Measurements from ENCODE around the gene ERBB3. TPM values are rescaled to one million over a fixed set of nuclear protein-coding genes. Genes with fewer than 3 reads are reported as not detected.

ERBB3 gene
- total RNA-seq, 1 experiment from 2014 or later, result 64.3 TPM

- TF ChIP-seq ZNF232 (CRISPR knock-in tag; IDR thresholded peaks at IDR 0.05), result no peak
- no peak for TF ChIP-seq EMX1 (CRISPR knock-in tag; IDR thresholded peaks at IDR 0.05)
Measured at GRCh38 chr12:56087220-56087619, 7.3 kb downstream of the ERBB3 start (continued).

- Mint-ChIP-seq H3K27me3 (ENCODE audit: low read depth) (no peaks in the 10 kb centered on the region), H3K36me3 (peaks cover 83% of the 10 kb centered on the region), H3K4me1 (no peaks in the 10 kb centered on the region), H3K9me3 (no peaks in the 10 kb centered on the region), H3K27ac (no peak overlapping the region), H3K4me3 (no peak overlapping the region)
- DNase-seq (ENCODE audit: low spot score), result no peak
- TF ChIP-seq ZNF138 (CRISPR knock-in tag; conservative IDR thresholded peaks at IDR 0.05) (no peak), ZNF317 (CRISPR knock-in tag; IDR thresholded peaks at IDR 0.05; ENCODE audit: borderline replicate concordance, low read depth) (no peak), FOXK1 (CRISPR knock-in tag; IDR thresholded peaks at IDR 0.05) (no peak), NR2C2 (CRISPR knock-in tag; IDR thresholded peaks at IDR 0.05) (no peak), ATF3 (CRISPR knock-in tag; conservative IDR thresholded peaks at IDR 0.05) (no peak), ZBTB21 (CRISPR knock-in tag; IDR thresholded peaks at IDR 0.05; ENCODE audit: borderline replicate concordance) (no peak), IRF2 (CRISPR knock-in tag; IDR thresholded peaks at IDR 0.05; ENCODE audit: borderline replicate concordance, low read depth) (no peak), E2F4 (CRISPR knock-in tag; IDR thresholded peaks at IDR 0.05; ENCODE audit: borderline replicate concordance, low read depth) (no peak), SOX15 (CRISPR knock-in tag; IDR thresholded peaks at IDR 0.05) (no peak), EMX1 (CRISPR knock-in tag; IDR thresholded peaks at IDR 0.05) (no peak), ZNF263 (CRISPR knock-in tag; IDR thresholded peaks at IDR 0.05; ENCODE audit: low read depth) (no peak)
- POLR2A ChIA-PET, result no interaction called here
- no peak for ATAC-seq
- CTCF ChIA-PET, result no interaction called here
Measured at GRCh38 chr12:56097738-56098137, 17.8 kb downstream of the ERBB3 start.

GRCh38 chr12:56098592-56098991 is 18.6 kb downstream of the ERBB3 start:
- DNase-seq (ENCODE audit: low spot score), result no peak
- no peak for TF ChIP-seq ZNF425 (CRISPR knock-in tag; conservative IDR thresholded peaks at IDR 0.05)
- TF ChIP-seq ZNF121 (CRISPR knock-in tag; IDR thresholded peaks at IDR 0.05), result no peak
- no peak for TF ChIP-seq FOXK1 (CRISPR knock-in tag; IDR thresholded peaks at IDR 0.05)
- no peak for TF ChIP-seq E2F5 (CRISPR knock-in tag; IDR thresholded peaks at IDR 0.05)
- no peak for TF ChIP-seq MYBL2 (CRISPR knock-in tag; IDR thresholded peaks at IDR 0.05)
- no peak for TF ChIP-seq PRRX2 (CRISPR knock-in tag; IDR thresholded peaks at IDR 0.05)
- no peak for TF ChIP-seq KAT7 (CRISPR knock-in tag; IDR thresholded peaks at IDR 0.05; ENCODE audit: borderline replicate concordance)
- no peak for TF ChIP-seq SMAD4 (CRISPR knock-in tag; IDR thresholded peaks at IDR 0.05)
- H3K27me3 Mint-ChIP-seq (ENCODE audit: low read depth), result no peaks in the 10 kb centered on the region
- ChIA-PET POLR2A (interaction anchor here (0.7 kb wide), 1 partner anchor 53 kb away, joined by 5 read pairs; no protein-coding TSS in a partner anchor), CTCF (interaction anchor here (1.5 kb wide), 1 partner anchor 13 kb away, joined by 3 read pairs; no protein-coding TSS in a partner anchor)
- peaks cover 75% of the 10 kb centered on the region for H3K36me3 Mint-ChIP-seq
- H3K4me3 Mint-ChIP-seq, result no peak overlapping the region
- no peak overlapping the region for H3K27ac Mint-ChIP-seq
- H3K9me3 Mint-ChIP-seq, result no peaks in the 10 kb centered on the region
- peaks cover 8% of the 10 kb centered on the region for H3K4me1 Mint-ChIP-seq
- no peak for ATAC-seq
